HCT116 (cell line): ENCODE measurements around the gene TMEM151A. TPM values are rescaled to one million over a fixed set of nuclear protein-coding genes. Genes with fewer than 3 reads are reported as not detected.
A peak's percentile ranks its signal among the peaks of the same experiment; 100 is the strongest.

Experiments
- ATAC-seq: fragments of 200-7000 bp; cut with Tn5 transposase; 2 replicates; pipeline ENCODE4 v1.9.1; 2020; ENCODE audit warnings: mild to moderate bottlenecking, moderate library complexity
- BruUV-seq: library from RNA; stranded (reverse); fragments of 400-500 nt; replicated peaks from 2 replicates; lab custom pipeline; 2021; lab: Mats Ljungman, UMichigan
- CTCF ChIA-PET: fragments of 300-600 bp; sonication (Branson Sonifier 250); formaldehyde crosslinking; loops from one replicate; lab custom pipeline; 2021; ENCODE audit warnings: antibody characterized with exemption; lab: Charles Lee
- POLR2A ChIA-PET: fragments of 300-600, 350-600 bp; sonication (Branson Sonifier 250); formaldehyde crosslinking; loops from one replicate; lab custom pipeline; 2021; ENCODE audit warnings: antibody characterized with exemption; lab: Charles Lee
- RAD21 ChIA-PET, 2 experiments: fragments of 300-600 bp; sonication (Branson Sonifier 250); formaldehyde crosslinking; loops; one replicate each; lab custom pipeline; 2023; ENCODE audit warnings: low total read pairs in 2 of 2; ENCODE audit not compliant: uncharacterized antibody in 2 of 2, unreplicated experiment in 2 of 2, low non-redundant PET in 1 of 2; lab: Charles Lee
- DNase-seq: peaks from one replicate; pipeline ENCODE4 v3.0.0-alpha.2; 2010; ENCODE audit warnings: low read depth, low spot score
- H2AFZ ChIP-seq: fragments of 200-600 bp; shearing (Covaris generic), sonication (generic); 2 replicates; pipeline ENCODE4 v1.6.1; 2017; ENCODE audit warnings: low read depth, mixed run types, mixed read lengths, antibody characterized with exemption, low read length; ENCODE audit not compliant: poor library complexity, severe bottlenecking
- H3K27ac ChIP-seq: 2 replicates; pipeline ENCODE4 v1.5.1; 2012; ENCODE audit warnings: low read depth, low read length
- H3K27me3 ChIP-seq: fragments of 200-600 bp; sonication (generic); 2 replicates; pipeline ENCODE4 v1.6.1; 2016; ENCODE audit warnings: mixed run types, low read length, mixed read lengths; ENCODE audit not compliant: insufficient read depth
- H3K36me3 ChIP-seq, 2 experiments: fragments of 200-500 bp in 1 of 2; fragments of 200-600 bp in 1 of 2; sonication (Bioruptor generic) in 1 of 2; sonication (generic) in 1 of 2; 2 replicates each; pipeline versions ENCODE4 v1.5.1 to v1.6.1; 2014 to 2016; ENCODE audit warnings: low read length in 2 of 2, inconsistent platforms in 1 of 2, mixed read lengths in 1 of 2, mixed run types in 1 of 2; ENCODE audit not compliant: insufficient read depth in 2 of 2, control insufficient read depth in 1 of 2
- H3K4me1 ChIP-seq, 2 experiments: fragments of 200-600 bp in 1 of 2; sonication (generic) in 1 of 2; 2 replicates each; pipeline versions ENCODE4 v1.5.1 to v1.6.1; 2012 to 2017; ENCODE audit warnings: low read length in 2 of 2, inconsistent platforms in 1 of 2, mild to moderate bottlenecking in 1 of 2, mixed read lengths in 1 of 2, mixed run types in 1 of 2, moderate library complexity in 1 of 2; ENCODE audit not compliant: insufficient read depth in 2 of 2, control insufficient read depth in 1 of 2
- H3K4me2 ChIP-seq: fragments of 200-600 bp; sonication (generic); 2 replicates; pipeline ENCODE4 v1.6.1; 2017; ENCODE audit warnings: mixed run types, low read length, mixed read lengths
- H3K4me3 ChIP-seq, 2 experiments: fragments of 200-600 bp in 1 of 2; sonication (generic) in 1 of 2; replicated peaks in 1 of 2; 2 replicates each; pipeline ENCODE4 v1.5.1; 2011 to 2016; ENCODE audit warnings: low read length in 2 of 2, control low read depth in 1 of 2, low read depth in 1 of 2, mild to moderate bottlenecking in 1 of 2, mixed read lengths in 1 of 2, mixed run types in 1 of 2
- H3K79me2 ChIP-seq: fragments of 200-600 bp; sonication (generic); 2 replicates; pipeline ENCODE4 v1.6.1; 2017; ENCODE audit warnings: mild to moderate bottlenecking, mixed run types, low read length, moderate library complexity, mixed read lengths; ENCODE audit not compliant: insufficient read depth
- H3K9ac ChIP-seq: fragments of 200-600 bp; sonication (generic); 2 replicates; pipeline ENCODE4 v1.6.1; 2016; ENCODE audit warnings: low read length, mixed read lengths
- H3K9me2 ChIP-seq: fragments of 200-600 bp; sonication (generic), shearing (Covaris generic); 2 replicates; pipeline ENCODE4 v1.6.1; 2017; ENCODE audit warnings: mixed run types, mild to moderate bottlenecking, moderate library complexity; ENCODE audit not compliant: insufficient read depth
- H3K9me3 ChIP-seq, 2 experiments: fragments of 200-500 bp in 1 of 2; fragments of 200-600 bp in 1 of 2; sonication (Bioruptor generic) in 1 of 2; sonication (generic) in 1 of 2; 2 replicates each; pipeline ENCODE4 v1.6.1; 2014 to 2017; ENCODE audit warnings: low read length in 2 of 2, mixed read lengths in 2 of 2, inconsistent platforms in 1 of 2, low read depth in 1 of 2, mild to moderate bottlenecking in 1 of 2, mixed run types in 1 of 2, moderate library complexity in 1 of 2; ENCODE audit not compliant: control insufficient read depth in 1 of 2, insufficient read depth in 1 of 2
- H4K20me1 ChIP-seq: fragments of 200-600 bp; sonication (generic), shearing (Covaris generic); 2 replicates; pipeline ENCODE4 v1.6.1; 2017; ENCODE audit warnings: mixed run types, mild to moderate bottlenecking, moderate library complexity; ENCODE audit not compliant: insufficient read depth
- CTCF ChIP-seq, 3 experiments: fragments of 200-600 bp in 1 of 3; sonication (generic) in 1 of 3; IDR thresholded peaks in 2 of 3; conservative IDR thresholded peaks in 1 of 3; 2 replicates each; pipeline ENCODE4 v1.5.1; 2012 to 2017; ENCODE audit warnings: low read depth in 2 of 3, low read length in 2 of 3, antibody characterized with exemption in 1 of 3, borderline replicate concordance in 1 of 3, control low read depth in 1 of 3, mild to moderate bottlenecking in 1 of 3, mixed read lengths in 1 of 3, mixed run types in 1 of 3, moderate library complexity in 1 of 3; ENCODE audit not compliant: insufficient read depth in 1 of 3
- EGR1 ChIP-seq: IDR thresholded peaks from 2 replicates; pipeline ENCODE4 v1.6.1; 2012; ENCODE audit warnings: low read depth
- ELF1 ChIP-seq: IDR thresholded peaks from 2 replicates; pipeline ENCODE4 v1.6.1; 2012; ENCODE audit warnings: low read depth, borderline replicate concordance
- EZH2 ChIP-seq: fragments of 200-600 bp; sonication (generic); IDR thresholded peaks from 2 replicates; pipeline ENCODE4 v1.6.1; 2017; ENCODE audit warnings: antibody characterized with exemption, mixed run types
- EZH2phosphoT487 ChIP-seq: fragments of 200-600 bp; IDR thresholded peaks from 2 replicates; pipeline ENCODE4 v1.6.1; 2018; ENCODE audit warnings: antibody characterized with exemption, borderline replicate concordance
- POLR2A ChIP-seq: IDR thresholded peaks from 2 replicates; pipeline ENCODE4 v1.7.0; 2011; ENCODE audit warnings: borderline replicate concordance; ENCODE audit not compliant: insufficient read depth, insufficient read length; ENCODE audit errors: extremely low read depth
- POLR2AphosphoS5 ChIP-seq: IDR thresholded peaks from 2 replicates; pipeline ENCODE4 v1.6.1; 2011; ENCODE audit warnings: mild to moderate bottlenecking, low read depth, low read length, moderate library complexity
- REST ChIP-seq: IDR thresholded peaks from 2 replicates; pipeline ENCODE4 v1.6.1; 2012; ENCODE audit warnings: low read depth
- ZFX ChIP-seq: fragments of 450-650 bp; IDR thresholded peaks from 2 replicates; pipeline ENCODE4 v1.6.1; 2017
- ZNF274 ChIP-seq: fragments of 200-500 bp; sonication (Bioruptor generic); IDR thresholded peaks from 2 replicates; pipeline ENCODE4 v1.6.1; 2014; ENCODE audit warnings: mild to moderate bottlenecking, low read depth, low read length, inconsistent platforms
- intact Hi-C: fragments of 100-400 bp; cut with micrococcal nuclease; formaldehyde crosslinking; loops from 2 replicates; pipeline ENCODE4 v1.10.0; 2022
- total RNA-seq: library from RNA; stranded (reverse); gene quantifications from one replicate; pipeline ENCODE4 v1.2.1, GENCODE V29; 2021; ENCODE audit not compliant: unreplicated experiment

TMEM151A gene
- total RNA-seq, 1 experiment from 2014 or later = 5.9 TPM

GRCh38 chr11:66289548-66290329, 2.0 kb upstream of the TMEM151A start:
- TF ChIP-seq EZH2 (no peak), ZFX (no peak), ZNF274 (no peak)
- Histone ChIP-seq H3K36me3 (no peaks in the 10 kb centered on the region), H3K4me1 (peaks cover 22 to 45% of the 10 kb centered on the region in 2 experiments), H3K9ac (peak overlapping the region; percentile 93), H3K9me2 (no peaks in the 10 kb centered on the region), H3K4me2 (peak overlapping the region; percentile 99), H2AFZ (no peak overlapping the region), H3K27ac (peak overlapping the region; percentile 70), H3K9me3 (no peaks in the 10 kb centered on the region), H3K4me3 (peak overlapping the region; percentile 71 to 96), H3K27me3 (no peaks in the 10 kb centered on the region), H4K20me1 (no peaks in the 10 kb centered on the region), H3K79me2 (peaks cover 19% of the 10 kb centered on the region)
- ChIA-PET RAD21 (interaction anchor here (0.7 to 0.9 kb wide), 2 partner anchors 31 to 1011 kb away, joined by 3 read pairs; no protein-coding TSS in a partner anchor), CTCF (interaction anchor here (1.0 to 3.4 kb wide), 6 partner anchors 8 to 96 kb away, joined by 3 to 25 read pairs (median 5); partner anchors contain the start of genes RAB1B and RIN1), POLR2A (interaction anchor here (0.6 to 2.7 kb wide), 8 partner anchors 8 to 55 kb away, joined by 3 to 18 read pairs (median 4); partner anchors contain the start of genes BRMS1 and RAB1B)
- intact Hi-C loops = loop anchor here (1.0 kb wide), 1 partner anchor 23 kb away; no protein-coding TSS in a partner anchor
- TSS peak; percentile 81 for BruUV-seq
- no peak for DNase-seq
- peak; percentile 33 for ATAC-seq

GRCh38 chr11:66290330-66290621, 1.4 kb upstream of the TMEM151A start:
- Histone ChIP-seq H4K20me1 (no peaks in the 10 kb centered on the region), H3K4me1 (peaks cover 22 to 45% of the 10 kb centered on the region in 2 experiments), H3K9ac (peak overlapping the region; percentile 93), H3K36me3 (no peaks in the 10 kb centered on the region), H3K4me3 (peak overlapping the region; percentile 71 to 96), H3K79me2 (peaks cover 19% of the 10 kb centered on the region), H3K27ac (peak overlapping the region; percentile 70; the same call in 1 of the 2 replicates), H2AFZ (no peak overlapping the region), H3K9me3 (no peaks in the 10 kb centered on the region), H3K4me2 (peak overlapping the region; percentile 99), H3K9me2 (no peaks in the 10 kb centered on the region), H3K27me3 (no peaks in the 10 kb centered on the region)
- ChIA-PET POLR2A (no interaction called here), RAD21 (no interaction called here), CTCF (interaction anchor here (0.7 to 1.8 kb wide), 3 partner anchors 8 to 23 kb away, joined by 3 to 10 read pairs (median 8); partner anchors contain the start of gene RAB1B)
- BruUV-seq = no TSS peak
- ATAC-seq (no peak), DNase-seq (no peak)
- intact Hi-C loops = no loop called here
- no peak for TF ChIP-seq REST
- no peak for TF ChIP-seq POLR2AphosphoS5
- TF ChIP-seq EGR1 = no peak
- TF ChIP-seq ZFX = no peak
- TF ChIP-seq ELF1 = no peak
- no peak for TF ChIP-seq EZH2phosphoT487
- no peak for TF ChIP-seq EZH2
- TF ChIP-seq ZNF274 = no peak
- TF ChIP-seq CTCF (IDR thresholded peaks at IDR 0.05 in 2 of 3, conservative IDR thresholded peaks at IDR 0.05 in 1 of 3; ENCODE audit: borderline replicate concordance in 1 of 3, insufficient read depth in 1 of 3, low read depth in 2 of 3, low read length in 2 of 3) = no peak
- TF ChIP-seq POLR2A = no peak
